H9 (cell line): Measurements from ENCODE around the gene MTSS2. TPM values are rescaled to one million over a fixed set of nuclear protein-coding genes. Genes with fewer than 3 reads are reported as not detected.

Source experiments
- DNase-seq: peaks from one replicate; pipeline ENCODE4 v3.0.0-alpha.2; 2017
- H2AFZ ChIP-seq: one replicate; pipeline ENCODE4 v1.6.1; 2013; ENCODE audit warnings: mild to moderate bottlenecking, low read length, control low read depth, moderate library complexity
- H2AK5ac ChIP-seq: 2 replicates; pipeline ENCODE4 v1.6.1; 2013; ENCODE audit warnings: low read length, control low read depth, mixed read lengths; ENCODE audit not compliant: insufficient read length
- H2BK120ac ChIP-seq: one replicate; pipeline ENCODE4 v1.6.1; 2013; ENCODE audit warnings: low read depth, mild to moderate bottlenecking, low read length, control low read depth, inconsistent platforms; ENCODE audit not compliant: poor library complexity, severe bottlenecking
- H2BK12ac ChIP-seq: 2 replicates; pipeline ENCODE4 v1.6.1; 2013; ENCODE audit warnings: low read length, control low read depth, mixed read lengths, low read depth; ENCODE audit not compliant: insufficient read length
- H2BK15ac ChIP-seq: 2 replicates; pipeline ENCODE4 v1.6.1; 2013; ENCODE audit warnings: low read depth, low read length, control low read depth
- H2BK20ac ChIP-seq: one replicate; pipeline ENCODE4 v1.6.1; 2013; ENCODE audit warnings: low read depth, mild to moderate bottlenecking, low read length, control low read depth, inconsistent platforms; ENCODE audit not compliant: poor library complexity, severe bottlenecking
- H2BK5ac ChIP-seq: 2 replicates; pipeline ENCODE4 v1.6.1; 2013; ENCODE audit warnings: low read length, control low read depth, mixed read lengths; ENCODE audit not compliant: insufficient read length
- H3K14ac ChIP-seq: 2 replicates; pipeline ENCODE4 v1.6.1; 2013; ENCODE audit warnings: low read length, control low read depth; ENCODE audit not compliant: insufficient read depth
- H3K18ac ChIP-seq: 2 replicates; pipeline ENCODE4 v1.6.1; 2013; ENCODE audit warnings: low read depth, mild to moderate bottlenecking, mixed read lengths, low read length, control low read depth; ENCODE audit not compliant: insufficient read length
- H3K23ac ChIP-seq: 2 replicates; pipeline ENCODE4 v1.6.1; 2013; ENCODE audit warnings: low read length, control low read depth, mixed read lengths, low read depth; ENCODE audit not compliant: insufficient read length
- H3K23me2 ChIP-seq: 2 replicates; pipeline ENCODE4 v1.6.1; 2013; ENCODE audit warnings: low read depth, mild to moderate bottlenecking, mixed read lengths, low read length, control low read depth; ENCODE audit not compliant: insufficient read length, poor library complexity, severe bottlenecking
- H3K27ac ChIP-seq: 2 replicates; pipeline ENCODE4 v1.5.1; 2013; ENCODE audit warnings: low read length, control low read depth, mixed read lengths, low read depth; ENCODE audit not compliant: insufficient read length
- H3K27me3 ChIP-seq: 2 replicates; pipeline ENCODE4 v1.6.1; 2013; ENCODE audit warnings: low read length, control low read depth, inconsistent platforms; ENCODE audit not compliant: insufficient read depth
- H3K4ac ChIP-seq: 2 replicates; pipeline ENCODE4 v1.6.1; 2013; ENCODE audit warnings: low read depth, mild to moderate bottlenecking, control low read depth, inconsistent platforms, low read length, moderate library complexity
- H3K4me1 ChIP-seq: 2 replicates; pipeline ENCODE4 v1.6.1; 2013; ENCODE audit warnings: low read length, control low read depth, inconsistent platforms; ENCODE audit not compliant: insufficient read depth
- H3K4me2 ChIP-seq: 2 replicates; pipeline ENCODE4 v1.6.1; 2013; ENCODE audit warnings: low read length, control low read depth, mixed read lengths; ENCODE audit not compliant: insufficient read length, insufficient read depth
- H3K56ac ChIP-seq: 2 replicates; pipeline ENCODE4 v1.6.1; 2013; ENCODE audit warnings: low read depth, mild to moderate bottlenecking, mixed read lengths, low read length, control low read depth; ENCODE audit not compliant: insufficient read length
- H3K79me1 ChIP-seq: 2 replicates; pipeline ENCODE4 v1.6.1; 2013; ENCODE audit warnings: low read depth, mild to moderate bottlenecking, moderate library complexity, low read length, control low read depth, inconsistent platforms; ENCODE audit not compliant: insufficient read depth, poor library complexity, severe bottlenecking
- H3K79me2 ChIP-seq: 2 replicates; pipeline ENCODE4 v1.6.1; 2013; ENCODE audit warnings: low read length, control low read depth, inconsistent platforms; ENCODE audit not compliant: insufficient read depth
- H3K9ac ChIP-seq: 2 replicates; pipeline ENCODE4 v1.6.1; 2013; ENCODE audit warnings: low read length, control low read depth, mixed read lengths; ENCODE audit not compliant: insufficient read length; ENCODE audit errors: extremely low read depth
- H3K9me3 ChIP-seq: one replicate; pipeline ENCODE4 v1.6.1; 2013; ENCODE audit warnings: low read depth, low read length, inconsistent platforms; ENCODE audit not compliant: control insufficient read depth
- H3T11ph ChIP-seq: one replicate; pipeline ENCODE4 v1.6.1; 2013; ENCODE audit warnings: mild to moderate bottlenecking, low read length, control low read depth, inconsistent platforms
- H4K20me1 ChIP-seq: one replicate; pipeline ENCODE4 v1.6.1; 2013; ENCODE audit not compliant: control insufficient read depth, insufficient read length, insufficient read depth
- H4K5ac ChIP-seq: 2 replicates; pipeline ENCODE4 v1.6.1; 2013; ENCODE audit warnings: low read depth, mild to moderate bottlenecking, mixed read lengths, low read length, control low read depth; ENCODE audit not compliant: insufficient read length
- H4K8ac ChIP-seq: replicated peaks from 2 replicates; pipeline ENCODE4 v1.6.1; 2013; ENCODE audit warnings: low read length, control low read depth, mixed read lengths, low read depth; ENCODE audit not compliant: insufficient read length
- H4K91ac ChIP-seq: 2 replicates; pipeline ENCODE4 v1.6.1; 2013; ENCODE audit warnings: low read depth, mild to moderate bottlenecking, moderate library complexity, mixed read lengths, low read length, control low read depth; ENCODE audit not compliant: insufficient read length
- H3K27ac Mint-ChIP-seq, 3 experiments: 2 replicates in 2 of 3; 3 replicates in 1 of 3; pipeline ENCODE4 v1.8.0; 2020 to 2021; ENCODE audit warnings: mixed read lengths in 3 of 3, mild to moderate bottlenecking in 1 of 3, moderate library complexity in 1 of 3
- H3K27me3 Mint-ChIP-seq: 2 replicates; pipeline ENCODE4 v1.8.0; 2021; ENCODE audit warnings: low read depth, mild to moderate bottlenecking, moderate library complexity, mixed read lengths
- H3K36me3 Mint-ChIP-seq, 3 experiments: 2 replicates in 2 of 3; 3 replicates in 1 of 3; pipeline ENCODE4 v1.8.0; 2020 to 2021; ENCODE audit warnings: low read depth in 3 of 3, mixed read lengths in 3 of 3; ENCODE audit not compliant: insufficient read depth in 1 of 3
- H3K4me1 Mint-ChIP-seq, 2 experiments: 2 replicates each; pipeline ENCODE4 v1.8.0; 2020; ENCODE audit warnings: mixed read lengths in 2 of 2
- H3K4me3 Mint-ChIP-seq, 2 experiments: 2 replicates in 1 of 2; 3 replicates in 1 of 2; pipeline ENCODE4 v1.8.0; 2020 to 2021; ENCODE audit warnings: mild to moderate bottlenecking in 2 of 2, mixed read lengths in 2 of 2, moderate library complexity in 1 of 2
- H3K9me3 Mint-ChIP-seq, 2 experiments: 2 replicates in 1 of 2; 3 replicates in 1 of 2; pipeline ENCODE4 v1.8.0; 2020; ENCODE audit warnings: mild to moderate bottlenecking in 2 of 2, mixed read lengths in 2 of 2, moderate library complexity in 1 of 2
- WGBS: extraction: QIAGEN DNeasy Blood & Tissue Kit; methylation state at CpG from one replicate; pipeline ENCODE4 v1.1.7; 2013; ENCODE audit warnings: missing lambda C conversion rate, low lambda C conversion rate, mixed read lengths; ENCODE audit not compliant: insufficient read length; ENCODE audit errors: extremely low coverage; 5-methylcytosine and 5-hydroxymethylcytosine counted together
- total RNA-seq: library from RNA; stranded (reverse); gene quantifications from 2 replicates; pipeline ENCODE4 v1.2.1, GENCODE V29; 2021
- TF ChIP-seq, protein P1 (sequence below): fragments of 200-600 bp; sonication (generic); conservative IDR thresholded peaks from 3 replicates; pipeline ENCODE4 v1.8.0; 2021; ENCODE audit warnings: antibody characterized with exemption, mild to moderate bottlenecking

The MTSS2 gene
- total RNA-seq, 1 experiment from 2014 or later, result 41.0 TPM

DNA sequence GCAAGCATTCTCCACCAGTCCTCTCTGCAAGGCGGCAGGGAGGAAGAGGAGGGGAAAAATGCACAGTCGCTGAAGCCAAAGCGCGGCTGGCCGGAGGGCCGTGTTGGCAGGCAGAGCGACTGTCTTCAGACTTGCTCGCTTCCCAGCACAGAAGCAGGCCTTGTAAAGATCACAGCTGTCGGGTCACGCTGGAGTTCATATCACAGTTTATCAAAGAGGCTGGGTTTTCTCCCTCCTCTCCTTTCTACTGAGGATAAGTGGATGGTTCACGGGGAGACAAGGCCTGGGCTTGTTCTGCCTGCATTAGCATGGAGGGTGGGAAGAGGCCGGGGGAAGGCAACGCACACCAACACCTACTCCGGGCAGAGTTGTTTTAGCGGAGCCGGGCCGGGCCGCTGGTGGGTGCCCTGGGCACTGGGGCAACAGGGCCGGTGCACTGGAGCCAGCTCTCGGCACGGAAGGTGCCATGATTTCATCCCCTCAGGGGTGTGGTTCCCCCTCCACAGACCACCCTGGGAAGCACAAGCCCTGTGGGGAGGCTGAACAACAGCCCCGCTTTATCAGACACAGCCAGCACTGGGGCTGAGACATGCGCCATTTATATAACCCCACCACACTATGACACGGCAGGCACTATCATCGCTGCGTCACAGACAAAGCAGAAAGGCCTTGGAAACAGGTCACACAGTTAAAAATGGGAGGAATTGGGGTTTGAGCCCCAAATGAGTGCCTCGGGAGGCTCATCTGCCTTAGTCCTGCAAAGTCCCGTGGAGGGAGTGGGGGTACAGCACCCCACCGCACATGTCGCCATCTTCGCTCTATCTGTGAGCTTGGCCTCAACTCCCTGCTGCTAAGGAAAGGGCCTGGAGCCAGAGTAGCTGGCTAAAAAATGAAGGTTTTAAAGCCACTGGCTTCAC, 40.3 kb upstream of the MTSS2 start:
- no peak overlapping the region for H3K27ac ChIP-seq
- no peak overlapping the region for H4K91ac ChIP-seq
- WGBS, result no CpG with 5 or more reads among the region's 31 CpGs
- peak overlapping the region; percentile 77 to 88 (median 79); a peak in 4 of 7 replicates for H3K27ac Mint-ChIP-seq
- no peak overlapping the region for H3K4ac ChIP-seq
- no peaks in the 10 kb centered on the region for H3K27me3 ChIP-seq
- H3K79me1 ChIP-seq, result no peaks in the 10 kb centered on the region
- no peak overlapping the region for H2BK5ac ChIP-seq
- no peaks in the 10 kb centered on the region for H3K27me3 Mint-ChIP-seq
- no peak overlapping the region for H2BK15ac ChIP-seq
- no peak overlapping the region for H3K14ac ChIP-seq
- no peak overlapping the region for H3K23ac ChIP-seq
- H4K20me1 ChIP-seq, result no peaks in the 10 kb centered on the region
- no peak overlapping the region for H4K8ac ChIP-seq
- no peak overlapping the region for H3T11ph ChIP-seq
- peaks cover 6 to 33% (median 21%) of the 10 kb centered on the region in 3 experiments for H3K36me3 Mint-ChIP-seq
- H2BK120ac ChIP-seq, result no peak overlapping the region
- H3K18ac ChIP-seq, result no peak overlapping the region
- H2AFZ ChIP-seq, result no peak overlapping the region
- peaks cover 4 to 18% of the 10 kb centered on the region in 2 experiments; a peak in 3 of 4 replicates for H3K4me1 Mint-ChIP-seq
- no peak overlapping the region for H3K4me3 Mint-ChIP-seq
- no peaks in the 10 kb centered on the region for H3K9me3 Mint-ChIP-seq
- no peak overlapping the region for H2BK12ac ChIP-seq
- TF ChIP-seq, protein P1, sequence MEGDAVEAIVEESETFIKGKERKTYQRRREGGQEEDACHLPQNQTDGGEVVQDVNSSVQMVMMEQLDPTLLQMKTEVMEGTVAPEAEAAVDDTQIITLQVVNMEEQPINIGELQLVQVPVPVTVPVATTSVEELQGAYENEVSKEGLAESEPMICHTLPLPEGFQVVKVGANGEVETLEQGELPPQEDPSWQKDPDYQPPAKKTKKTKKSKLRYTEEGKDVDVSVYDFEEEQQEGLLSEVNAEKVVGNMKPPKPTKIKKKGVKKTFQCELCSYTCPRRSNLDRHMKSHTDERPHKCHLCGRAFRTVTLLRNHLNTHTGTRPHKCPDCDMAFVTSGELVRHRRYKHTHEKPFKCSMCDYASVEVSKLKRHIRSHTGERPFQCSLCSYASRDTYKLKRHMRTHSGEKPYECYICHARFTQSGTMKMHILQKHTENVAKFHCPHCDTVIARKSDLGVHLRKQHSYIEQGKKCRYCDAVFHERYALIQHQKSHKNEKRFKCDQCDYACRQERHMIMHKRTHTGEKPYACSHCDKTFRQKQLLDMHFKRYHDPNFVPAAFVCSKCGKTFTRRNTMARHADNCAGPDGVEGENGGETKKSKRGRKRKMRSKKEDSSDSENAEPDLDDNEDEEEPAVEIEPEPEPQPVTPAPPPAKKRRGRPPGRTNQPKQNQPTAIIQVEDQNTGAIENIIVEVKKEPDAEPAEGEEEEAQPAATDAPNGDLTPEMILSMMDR, result no peak
- no peak overlapping the region for H4K5ac ChIP-seq
- no peak for DNase-seq
- H3K9me3 ChIP-seq, result no peaks in the 10 kb centered on the region
- no peaks in the 10 kb centered on the region for H3K23me2 ChIP-seq
- no peak overlapping the region for H3K56ac ChIP-seq
- no peak overlapping the region for H2AK5ac ChIP-seq
- H3K9ac ChIP-seq, result no peak overlapping the region
- H2BK20ac ChIP-seq, result no peak overlapping the region
- H3K4me2 ChIP-seq, result no peak overlapping the region
- H3K79me2 ChIP-seq, result no peaks in the 10 kb centered on the region
- H3K4me1 ChIP-seq, result no peaks in the 10 kb centered on the region
